ENCODE data around the gene KLF16. TPM values are rescaled to one million over a fixed set of nuclear protein-coding genes. Genes with fewer than 3 reads are reported as not detected.

Gene KLF16
- total and polyA plus RNA-seq, 9 of the 15 experiments (the other 6 are each of a cell fraction or from before 2014, with no cell fraction given), result 0.04 to 60.4 (median 6.8) TPM

GRCh38 chr19:1825909-1826556 lies 37.3 kb downstream of the KLF16 start (continued):
- TF ChIP-seq CTCF (IDR thresholded peaks at IDR 0.05 in 2 of 3, conservative IDR thresholded peaks at IDR 0.05 in 1 of 3; ENCODE audit: insufficient read depth in 2 of 3, low read depth in 1 of 3, low read length in 3 of 3), result peak; percentile 80 to 95 (median 90)
- TF ChIP-seq PHF21A (IDR thresholded peaks at IDR 0.05; ENCODE audit: borderline replicate concordance, low read depth), result no peak
- no peak for TF ChIP-seq SIX5 (IDR thresholded peaks at IDR 0.05; ENCODE audit: borderline replicate concordance in 1 of 2, insufficient read depth in 1 of 2, low read depth in 1 of 2, low read length in 2 of 2)
- TF ChIP-seq GATAD2A (IDR thresholded peaks at IDR 0.05), result peak; percentile 90; the same call in 1 of the 2 replicates
- no peak for TF ChIP-seq TCF3 (CRISPR knock-in tag; IDR thresholded peaks at IDR 0.05)
- no peak for TF ChIP-seq ZNF444 (CRISPR knock-in tag; IDR thresholded peaks at IDR 0.05)
- no peak; the same call in 1 of the 2 replicates for TF ChIP-seq AFF4 (CRISPR knock-in tag; IDR thresholded peaks at IDR 0.05)
- TF ChIP-seq NCOA1 (IDR thresholded peaks at IDR 0.05; ENCODE audit: low read depth), result no peak
- TF ChIP-seq BACH1 (tag; IDR thresholded peaks at IDR 0.05), result no peak
- no peak for TF ChIP-seq ATF1 (CRISPR knock-in tag; IDR thresholded peaks at IDR 0.05)
- TF ChIP-seq ATF1 (tag; IDR thresholded peaks at IDR 0.05), result no peak
- TF ChIP-seq ZBTB2 (IDR thresholded peaks at IDR 0.05), result peak; percentile 62; the same call in 1 of the 2 replicates
- no peak for TF ChIP-seq USF2 (CRISPR knock-in tag; IDR thresholded peaks at IDR 0.05)
- TF ChIP-seq ZNF316 (IDR thresholded peaks at IDR 0.05), result no peak
- no peak for TF ChIP-seq FOXM1 (IDR thresholded peaks at IDR 0.05; ENCODE audit: low read depth)
- no peak for TF ChIP-seq FOXM1 (CRISPR knock-in tag; IDR thresholded peaks at IDR 0.05; ENCODE audit: low read depth)
- no peak for TF ChIP-seq ZNF507 (tag; conservative IDR thresholded peaks at IDR 0.05)
- TF ChIP-seq ZNF282 (CRISPR knock-in tag; IDR thresholded peaks at IDR 0.05), result no peak
- no peak for TF ChIP-seq YBX1 (IDR thresholded peaks at IDR 0.05)
- TF ChIP-seq RUNX1 (IDR thresholded peaks at IDR 0.05; ENCODE audit: low read depth), result no peak
- TF ChIP-seq ARID3A (IDR thresholded peaks at IDR 0.05; ENCODE audit: borderline replicate concordance, low read depth, low read length), result no peak
